WERI-Rb-1 (cell line): ENCODE measurements around the gene SRD5A1.

Source experiments
- DNase-seq: peaks from one replicate; pipeline ENCODE4 v3.0.0-alpha.2; 2020
- H3K27ac ChIP-seq: fragments of 250-450 bp; sonication (Bioruptor Pico); 2 replicates; pipeline ENCODE4 v1.5.1; 2020; ENCODE audit warnings: mild to moderate bottlenecking, moderate library complexity
- H3K27me3 ChIP-seq: fragments of 250-450 bp; sonication (Bioruptor Pico); 2 replicates; pipeline ENCODE4 v1.5.1; 2021; ENCODE audit warnings: mild to moderate bottlenecking, low read depth, moderate library complexity; ENCODE audit not compliant: insufficient read depth, severe bottlenecking
- H3K36me3 ChIP-seq: fragments of 250-450 bp; sonication (Bioruptor Pico); 2 replicates; pipeline ENCODE4 v1.5.1; 2020; ENCODE audit warnings: mild to moderate bottlenecking, moderate library complexity
- H3K4me3 ChIP-seq: 2 replicates; pipeline ENCODE4 v1.5.1; 2011; ENCODE audit warnings: low read depth, mild to moderate bottlenecking, control low read depth, low read length
- H3K9me3 ChIP-seq: fragments of 250-450 bp; sonication (Bioruptor Pico); 2 replicates; pipeline ENCODE4 v1.5.1; 2021; ENCODE audit warnings: mild to moderate bottlenecking, moderate library complexity; ENCODE audit not compliant: severe bottlenecking
- TF ChIP-seq, protein P1 (sequence below): IDR thresholded peaks from 2 replicates; pipeline ENCODE4 v1.5.1; 2011; ENCODE audit warnings: low read depth, mild to moderate bottlenecking, control low read depth, inconsistent platforms, low read length

The SRD5A1 gene, protein sequence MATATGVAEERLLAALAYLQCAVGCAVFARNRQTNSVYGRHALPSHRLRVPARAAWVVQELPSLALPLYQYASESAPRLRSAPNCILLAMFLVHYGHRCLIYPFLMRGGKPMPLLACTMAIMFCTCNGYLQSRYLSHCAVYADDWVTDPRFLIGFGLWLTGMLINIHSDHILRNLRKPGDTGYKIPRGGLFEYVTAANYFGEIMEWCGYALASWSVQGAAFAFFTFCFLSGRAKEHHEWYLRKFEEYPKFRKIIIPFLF

GRCh38 chr5:6632888-6633468 lies at the start of gene SRD5A1, which contains the start of gene NSUN2:
Gene SRD5A1 (plus strand): TSS chr5:6633440. CDS start chr5:6633577, 137 bp downstream.
Gene NSUN2 (minus strand): TSS chr5:6633044. CDS start chr5:6632979, 65 bp downstream.
- no peaks in the 10 kb centered on the region for H3K9me3 ChIP-seq
- H3K27ac ChIP-seq, result peak within 1 kb of the TSS; percentile 100
- DNase-seq, result peak; percentile 94
- peak within 1 kb of the TSS; percentile 93 for H3K4me3 ChIP-seq
- H3K36me3 ChIP-seq, result peaks cover 42% of the 10 kb centered on the region
- TF ChIP-seq, protein P1, sequence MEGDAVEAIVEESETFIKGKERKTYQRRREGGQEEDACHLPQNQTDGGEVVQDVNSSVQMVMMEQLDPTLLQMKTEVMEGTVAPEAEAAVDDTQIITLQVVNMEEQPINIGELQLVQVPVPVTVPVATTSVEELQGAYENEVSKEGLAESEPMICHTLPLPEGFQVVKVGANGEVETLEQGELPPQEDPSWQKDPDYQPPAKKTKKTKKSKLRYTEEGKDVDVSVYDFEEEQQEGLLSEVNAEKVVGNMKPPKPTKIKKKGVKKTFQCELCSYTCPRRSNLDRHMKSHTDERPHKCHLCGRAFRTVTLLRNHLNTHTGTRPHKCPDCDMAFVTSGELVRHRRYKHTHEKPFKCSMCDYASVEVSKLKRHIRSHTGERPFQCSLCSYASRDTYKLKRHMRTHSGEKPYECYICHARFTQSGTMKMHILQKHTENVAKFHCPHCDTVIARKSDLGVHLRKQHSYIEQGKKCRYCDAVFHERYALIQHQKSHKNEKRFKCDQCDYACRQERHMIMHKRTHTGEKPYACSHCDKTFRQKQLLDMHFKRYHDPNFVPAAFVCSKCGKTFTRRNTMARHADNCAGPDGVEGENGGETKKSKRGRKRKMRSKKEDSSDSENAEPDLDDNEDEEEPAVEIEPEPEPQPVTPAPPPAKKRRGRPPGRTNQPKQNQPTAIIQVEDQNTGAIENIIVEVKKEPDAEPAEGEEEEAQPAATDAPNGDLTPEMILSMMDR, result no peak
- no peaks in the 10 kb centered on the region for H3K27me3 ChIP-seq

DNA sequence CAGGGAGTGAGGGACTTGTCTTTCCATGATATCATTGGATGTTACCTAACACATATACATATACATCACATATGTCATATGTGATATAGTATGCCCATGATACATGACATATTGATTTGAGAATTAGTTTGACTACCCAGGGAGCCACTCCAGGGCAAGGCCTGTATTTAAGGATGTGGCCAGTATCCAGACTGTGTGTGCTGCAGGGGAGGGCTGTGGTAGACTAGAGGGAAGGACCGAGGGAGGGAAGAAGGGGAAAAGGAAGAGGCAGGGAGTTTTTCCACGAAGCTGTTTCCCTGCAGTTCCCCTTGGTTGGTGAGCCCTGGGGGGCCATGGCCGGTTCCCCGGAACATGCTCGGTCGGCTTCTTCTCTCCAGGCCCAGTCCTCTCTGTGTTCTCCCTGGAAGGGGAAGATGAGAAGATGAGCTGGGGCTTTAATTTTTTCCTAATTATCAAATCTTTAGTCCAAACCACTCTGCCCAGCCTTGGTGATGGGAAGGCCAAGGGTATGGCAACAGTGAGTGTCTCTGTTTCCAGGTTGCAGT lies 49.1 kb upstream of the SRD5A1 start:
- Histone ChIP-seq H3K27ac (no peak overlapping the region), H3K36me3 (no peaks in the 10 kb centered on the region), H3K27me3 (peaks cover 12% of the 10 kb centered on the region), H3K4me3 (no peak overlapping the region), H3K9me3 (no peaks in the 10 kb centered on the region)
- no peak for DNase-seq
- TF ChIP-seq, protein P1, result no peak

DNA sequence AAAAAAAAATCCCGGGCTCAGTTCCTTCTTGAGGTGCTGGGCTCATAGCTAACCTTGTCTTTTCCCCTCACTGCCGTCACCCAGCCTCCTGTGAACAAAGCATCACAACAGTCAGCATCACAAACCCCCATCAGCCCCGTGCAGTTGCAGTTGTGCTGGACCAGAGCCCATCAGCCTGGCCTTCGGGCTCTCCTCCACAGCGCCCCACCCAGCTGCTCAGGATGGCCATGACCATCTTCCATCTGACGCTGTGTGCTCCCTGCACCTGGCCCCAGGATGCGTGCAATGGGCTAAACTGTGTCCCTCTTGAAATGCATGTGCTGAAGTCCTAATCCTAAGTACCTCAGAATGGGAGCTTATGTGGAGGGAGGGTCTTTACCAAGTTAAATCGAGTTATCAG lies 48.5 kb upstream of the SRD5A1 start:
- peaks cover 6% of the 10 kb centered on the region for H3K27me3 ChIP-seq
- no peak for DNase-seq
- no peaks in the 10 kb centered on the region for H3K36me3 ChIP-seq
- H3K9me3 ChIP-seq, result no peaks in the 10 kb centered on the region
- no peak overlapping the region for H3K4me3 ChIP-seq
- no peak overlapping the region for H3K27ac ChIP-seq
- TF ChIP-seq, protein P1, result no peak

- Histone ChIP-seq H3K36me3 (no peaks in the 10 kb centered on the region), H3K4me3 (no peak overlapping the region), H3K9me3 (no peaks in the 10 kb centered on the region), H3K27me3 (peaks cover 5% of the 10 kb centered on the region), H3K27ac (no peak overlapping the region)
- TF ChIP-seq, protein P1, result no peak
- DNase-seq, result no peak
Measured at GRCh38 chr5:6585168-6585567, 48.1 kb upstream of the SRD5A1 start.

DNA sequence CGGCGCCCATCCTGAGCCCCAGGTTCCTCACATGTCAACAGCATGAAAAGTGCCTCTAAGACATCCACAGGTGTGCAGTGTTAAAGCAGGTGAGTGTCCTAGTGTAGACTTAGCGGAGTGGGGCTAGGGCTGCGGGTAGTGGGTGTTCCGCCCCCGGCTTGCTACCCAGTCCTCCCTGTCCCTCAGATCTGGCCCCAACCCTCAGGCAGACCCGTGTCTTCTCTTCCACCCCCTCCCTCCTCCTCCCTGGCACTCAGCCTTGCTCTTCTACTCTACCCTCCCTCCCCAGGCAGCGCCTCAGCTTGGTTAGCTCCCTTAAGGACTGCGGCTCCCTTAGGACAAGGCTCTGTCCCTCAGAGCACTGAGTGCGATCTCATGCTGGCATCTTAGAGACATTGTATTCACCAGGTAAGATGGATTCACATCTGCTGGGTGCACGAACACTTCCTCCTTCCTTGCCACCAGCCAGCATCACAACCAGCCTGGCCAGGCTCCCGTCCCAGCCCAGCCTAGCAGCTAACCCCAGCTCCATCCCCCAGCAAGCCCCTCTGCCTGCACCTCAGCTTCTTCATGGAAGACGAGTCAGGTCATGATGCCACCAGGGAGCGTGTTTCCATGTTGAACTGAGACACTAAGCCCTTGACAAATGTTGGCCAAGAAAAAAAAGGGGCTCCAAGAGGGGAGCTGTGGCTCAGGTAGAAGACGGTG lies 47.1 kb upstream of the SRD5A1 start:
- Histone ChIP-seq H3K27ac (no peak overlapping the region), H3K9me3 (no peaks in the 10 kb centered on the region), H3K36me3 (no peaks in the 10 kb centered on the region), H3K4me3 (no peak overlapping the region), H3K27me3 (peaks cover 5% of the 10 kb centered on the region)
- no peak for DNase-seq
- TF ChIP-seq, protein P1, result no peak
